GM19328 (cell line): ENCODE data around the gene FRMD3.
A peak's percentile ranks its signal among the peaks of the same experiment; 100 is the strongest.

ENCODE experiments used
- ATAC-seq: cut with Tn5 transposase; IDR thresholded peaks from one replicate; pipeline ENCODE4 v1.9.1; 2021; ENCODE audit warnings: mild to moderate bottlenecking, moderate library complexity; ENCODE audit not compliant: unreplicated experiment

FRMD3 gene

GRCh38 chr9:83245979-83246659 lies 292.1 kb downstream of the FRMD3 start:
- ATAC-seq = no peak

DNA sequence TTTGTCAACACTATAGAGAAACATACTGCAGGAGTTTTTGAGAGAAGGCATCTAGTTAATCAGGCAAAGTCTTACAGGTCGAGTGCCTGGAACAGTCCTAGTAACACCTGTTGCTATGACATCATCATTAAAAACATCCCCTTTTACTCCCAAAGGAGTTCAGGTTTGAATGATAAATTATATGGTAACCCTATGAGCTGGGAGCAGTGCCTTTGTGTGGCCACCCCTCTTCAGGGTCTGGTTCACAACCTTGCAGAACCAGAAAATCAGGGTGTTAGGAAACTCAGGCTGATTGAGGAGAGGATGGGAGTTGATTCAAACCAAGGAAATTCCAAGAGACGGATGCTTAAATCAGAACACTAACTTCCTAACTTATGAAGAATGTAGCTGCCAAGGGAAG lies 296.1 kb downstream of the FRMD3 start:
- no peak for ATAC-seq

GRCh38 chr9:83240671-83241070 lies 297.5 kb downstream of the FRMD3 start:
- ATAC-seq = no peak

GRCh38 chr9:83239747-83240146 lies 298.5 kb downstream of the FRMD3 start:
- ATAC-seq = no peak

DNA sequence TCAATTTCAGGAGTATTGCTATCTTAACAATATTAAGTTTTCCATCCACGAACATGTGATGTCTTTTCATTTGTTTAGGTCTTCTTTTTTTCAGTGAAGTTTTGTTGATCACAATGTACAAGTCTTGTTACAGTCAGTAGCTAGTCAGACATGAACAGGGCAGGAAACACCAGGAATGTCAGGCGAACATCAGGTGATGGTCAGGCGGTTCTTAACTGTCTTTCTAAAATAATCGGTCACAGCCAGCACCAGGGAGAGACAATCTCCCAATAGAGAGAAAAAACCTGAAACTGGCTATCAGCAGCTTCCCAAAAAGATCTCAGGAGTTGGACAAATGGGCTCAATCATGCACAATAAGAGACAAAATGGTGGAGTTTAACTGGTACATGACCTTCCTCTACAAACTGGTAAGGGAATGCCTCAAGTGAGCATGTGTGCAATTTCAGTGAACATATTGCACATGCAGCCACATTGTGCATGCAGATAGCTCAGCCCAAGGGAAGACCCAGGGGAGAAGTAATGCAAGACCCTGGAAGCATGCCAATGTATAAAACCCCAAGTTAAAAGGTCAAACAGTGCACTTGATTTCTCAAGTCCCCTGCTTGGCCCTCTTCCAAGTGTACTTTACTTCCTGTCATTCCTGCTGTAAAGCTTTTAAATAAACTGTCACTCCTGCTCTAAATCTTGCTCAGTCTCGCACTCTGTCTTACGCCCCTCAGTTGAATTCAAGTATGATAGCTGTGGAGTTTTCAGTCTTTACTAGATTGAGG lies 299.1 kb downstream of the FRMD3 start:
- no peak for ATAC-seq

GRCh38 chr9:83236029-83236696 lies 302.0 kb downstream of the FRMD3 start:
- ATAC-seq = no peak

- ATAC-seq = no peak
These were observed 302.7 kb downstream of the FRMD3 start for GRCh38 chr9:83235526-83235925.

DNA sequence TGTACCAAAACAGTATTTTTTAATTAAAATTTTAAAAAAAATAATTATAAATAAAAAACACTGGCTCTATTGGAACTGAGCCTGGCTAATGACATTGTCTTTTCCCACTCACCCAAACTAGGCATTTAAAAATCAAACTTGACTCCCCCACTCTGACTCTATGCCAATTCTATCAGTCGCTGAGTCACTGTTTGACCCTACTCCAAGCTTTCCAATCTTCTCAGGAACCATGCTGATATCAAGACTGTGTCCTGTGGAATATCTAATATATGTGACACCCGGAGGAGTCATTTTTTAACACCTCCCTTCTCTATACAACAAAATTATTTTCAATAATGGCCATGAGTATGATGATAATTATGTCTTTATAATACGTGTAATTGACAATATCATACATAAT lies 303.7 kb downstream of the FRMD3 start:
- no peak for ATAC-seq

GRCh38 chr9:83233647-83234046 lies 304.6 kb downstream of the FRMD3 start:
- no peak for ATAC-seq

DNA sequence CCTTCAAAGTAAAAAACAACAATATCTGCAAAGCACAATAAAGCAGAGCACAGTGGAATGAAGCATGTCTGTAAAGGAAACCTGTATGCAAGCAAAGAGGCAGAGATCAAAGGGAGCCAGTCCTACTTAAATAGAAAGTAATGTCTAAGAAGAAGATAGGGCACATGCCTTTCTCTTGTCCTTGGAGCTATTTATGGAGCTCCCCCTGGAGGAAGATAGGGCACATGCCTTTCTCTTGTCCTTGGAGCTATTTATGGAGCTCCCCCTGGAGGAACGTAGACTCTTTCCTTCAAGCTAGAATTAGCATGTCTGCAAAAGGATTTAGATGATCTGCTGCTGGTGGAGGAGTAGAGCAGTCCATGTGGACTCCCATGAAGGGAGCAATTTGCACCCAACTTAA lies 307.2 kb downstream of the FRMD3 start:
- no peak for ATAC-seq

DNA sequence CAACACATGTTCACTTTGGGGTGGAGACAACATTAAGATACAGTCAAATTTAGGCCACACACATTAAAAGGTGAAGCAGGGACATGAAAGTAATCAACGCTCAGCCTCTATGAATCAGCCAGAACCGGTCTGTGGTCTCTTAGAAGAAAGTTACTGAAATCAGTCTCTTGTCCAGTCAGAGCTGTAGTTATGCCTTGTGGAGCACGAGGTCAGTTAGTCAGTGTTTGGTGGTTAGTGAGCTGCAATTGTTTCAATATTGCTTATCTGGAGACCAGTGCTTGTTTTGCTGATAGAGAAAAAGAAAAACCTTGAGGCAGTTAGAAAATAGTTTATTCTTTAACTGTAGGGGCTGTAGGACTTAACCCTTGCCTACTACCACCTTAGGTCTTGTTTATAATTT lies 317.5 kb downstream of the FRMD3 start:
- ATAC-seq = peak; percentile 75

DNA sequence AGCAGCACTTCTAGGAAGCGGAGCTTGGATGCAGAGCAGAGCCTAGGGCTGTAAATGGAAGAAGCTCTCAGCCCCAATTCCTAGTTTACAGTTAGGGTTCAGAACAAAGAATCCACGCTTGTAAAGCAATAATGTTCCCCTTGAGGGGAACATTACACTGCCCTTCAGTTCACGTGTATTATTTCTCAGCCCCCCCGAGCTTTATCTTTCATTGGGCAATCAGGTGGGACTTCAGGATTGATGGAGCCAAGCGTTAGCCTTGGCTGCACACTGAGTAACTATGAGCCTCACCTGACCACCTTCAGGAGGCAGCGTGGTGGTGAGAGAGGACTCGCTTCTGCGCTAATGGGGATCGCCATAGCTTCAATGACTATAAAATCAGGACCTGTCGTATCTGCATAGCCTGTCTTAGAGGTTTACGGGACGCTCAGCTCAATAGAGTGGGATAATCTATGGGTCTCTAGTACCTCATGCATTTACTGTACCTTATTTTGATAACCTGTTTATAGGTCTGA lies 318.2 kb downstream of the FRMD3 start:
- ATAC-seq = no peak

DNA sequence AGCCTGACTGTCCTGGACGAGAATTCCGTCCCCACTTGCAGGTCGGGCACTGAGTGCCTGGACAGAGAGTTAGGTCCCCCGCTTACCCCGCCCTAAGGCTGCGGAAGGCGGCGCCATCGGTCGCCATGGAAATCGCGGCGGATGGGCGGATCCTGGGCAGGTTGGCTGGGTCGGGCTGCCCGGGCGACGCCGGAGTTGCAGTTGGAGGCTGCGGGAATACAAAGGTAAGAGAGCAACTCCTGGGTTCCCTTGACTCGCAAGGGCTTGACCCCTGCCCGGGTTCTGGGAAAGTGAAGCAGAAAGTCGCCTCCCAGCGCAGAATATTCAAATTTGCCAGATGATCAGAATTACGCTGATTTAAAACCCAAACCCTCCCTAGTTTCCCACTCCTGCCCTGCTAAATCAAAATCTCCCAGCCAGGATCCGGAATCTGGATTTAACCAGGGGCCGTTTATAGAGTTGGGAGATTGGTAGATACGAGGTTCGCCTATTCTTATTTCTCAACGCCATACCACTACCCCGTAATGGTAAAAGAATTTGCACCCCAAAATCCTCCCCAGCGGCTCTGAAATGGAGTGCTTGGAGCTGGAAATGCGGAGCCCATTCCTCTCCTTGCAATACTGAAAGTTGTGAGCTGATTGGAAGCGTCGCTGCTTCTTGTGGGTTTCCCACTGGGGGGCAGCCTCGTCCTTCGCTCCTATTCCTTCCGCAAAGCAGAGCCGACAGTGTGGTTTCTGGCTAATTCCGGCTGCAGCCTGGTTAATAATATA lies 318.9 kb downstream of the FRMD3 start:
- ATAC-seq = no peak

GRCh38 chr9:83218411-83219090 lies 319.6 kb downstream of the FRMD3 start:
- ATAC-seq = no peak

- ATAC-seq = no peak
These were observed 328.9 kb downstream of the FRMD3 start for GRCh38 chr9:83209188-83209731.

GRCh38 chr9:83208065-83208850 lies 329.9 kb downstream of the FRMD3 start:
- no peak for ATAC-seq

GRCh38 chr9:83204047-83204446 lies 334.2 kb downstream of the FRMD3 start:
- ATAC-seq = no peak

- ATAC-seq = no peak
These were observed 337.7 kb downstream of the FRMD3 start for GRCh38 chr9:83200531-83200930.

GRCh38 chr9:83199832-83200231 lies 338.4 kb downstream of the FRMD3 start:
- ATAC-seq = no peak
